Endothelial cell (in vitro differentiated cells): ENCODE results near the gene NANOS2. TPM values are rescaled to one million over a fixed set of nuclear protein-coding genes. Genes with fewer than 3 reads are reported as not detected.

ENCODE experiments used
- DNase-seq: peaks from one replicate; pipeline ENCODE4 v3.0.0; 2021; ENCODE audit warnings: low spot score
- H3K27ac Mint-ChIP-seq: one replicate; pipeline ENCODE4 v1.8.0; 2021; ENCODE audit warnings: mixed read lengths, inconsistent platforms; ENCODE audit not compliant: unreplicated experiment
- H3K27me3 Mint-ChIP-seq: one replicate; pipeline ENCODE4 v1.8.0; 2021; ENCODE audit warnings: mild to moderate bottlenecking, moderate library complexity, mixed read lengths, inconsistent platforms; ENCODE audit not compliant: unreplicated experiment
- H3K36me3 Mint-ChIP-seq: one replicate; pipeline ENCODE4 v1.8.0; 2021; ENCODE audit warnings: mild to moderate bottlenecking, low read depth, mixed read lengths, inconsistent platforms; ENCODE audit not compliant: unreplicated experiment
- H3K4me1 Mint-ChIP-seq: one replicate; pipeline ENCODE4 v1.8.0; 2021; ENCODE audit warnings: mild to moderate bottlenecking, mixed read lengths, inconsistent platforms; ENCODE audit not compliant: unreplicated experiment
- H3K4me3 Mint-ChIP-seq: one replicate; pipeline ENCODE4 v1.8.0; 2021; ENCODE audit warnings: mild to moderate bottlenecking, mixed read lengths, inconsistent platforms; ENCODE audit not compliant: unreplicated experiment
- H3K9me3 Mint-ChIP-seq: one replicate; pipeline ENCODE4 v1.8.0; 2021; ENCODE audit warnings: mixed read lengths, inconsistent platforms; ENCODE audit not compliant: unreplicated experiment
- CTCF ChIP-seq: fragments of 200-600 bp; sonication (generic); IDR thresholded peaks from one replicate; pipeline ENCODE4 v1.5.0; 2021; ENCODE audit warnings: antibody characterized with exemption; ENCODE audit not compliant: unreplicated experiment
- total RNA-seq: library from RNA; stranded (reverse); fragmentation: NEBNext Ultra II Directional; extraction: Animal tissue kit (Norgen Biotek cat#: 25700); gene quantifications from one replicate; pipeline ENCODE4 v1.2.1, GENCODE V29; 2021; ENCODE audit not compliant: unreplicated experiment

NANOS2 gene
- total RNA-seq, 1 donor from 2014 or later, result not detected

- Mint-ChIP-seq H3K9me3 (no peaks in the 10 kb centered on the region), H3K27ac (peak overlapping the region; percentile 86), H3K4me1 (peaks cover 74% of the 10 kb centered on the region), H3K36me3 (peaks cover 61% of the 10 kb centered on the region), H3K27me3 (peaks cover 25% of the 10 kb centered on the region), H3K4me3 (peak overlapping the region; percentile 85)
- no peak for TF ChIP-seq CTCF
- no peak for DNase-seq
These were observed 44.4 kb upstream of the NANOS2 start for GRCh38 chr19:45958769-45959516.

- TF ChIP-seq CTCF, result no peak
- peaks cover 25% of the 10 kb centered on the region for H3K27me3 Mint-ChIP-seq
- H3K27ac Mint-ChIP-seq, result peak overlapping the region; percentile 86
- peak overlapping the region; percentile 85 for H3K4me3 Mint-ChIP-seq
- H3K9me3 Mint-ChIP-seq, result no peaks in the 10 kb centered on the region
- peaks cover 65% of the 10 kb centered on the region for H3K36me3 Mint-ChIP-seq
- DNase-seq, result no peak
- peaks cover 77% of the 10 kb centered on the region for H3K4me1 Mint-ChIP-seq
These were observed 43.7 kb upstream of the NANOS2 start for GRCh38 chr19:45958320-45958719.

GRCh38 chr19:45955905-45956608, 41.5 kb upstream of the NANOS2 start:
- peaks cover 18% of the 10 kb centered on the region for H3K27me3 Mint-ChIP-seq
- TF ChIP-seq CTCF, result no peak
- no peak for DNase-seq
- H3K4me3 Mint-ChIP-seq, result no peak overlapping the region
- peaks cover 58% of the 10 kb centered on the region for H3K36me3 Mint-ChIP-seq
- H3K9me3 Mint-ChIP-seq, result no peaks in the 10 kb centered on the region
- peak overlapping the region; percentile 42 for H3K27ac Mint-ChIP-seq
- peaks cover 67% of the 10 kb centered on the region for H3K4me1 Mint-ChIP-seq

- peak overlapping the region; percentile 62 for H3K4me3 Mint-ChIP-seq
- peaks cover 52% of the 10 kb centered on the region for H3K4me1 Mint-ChIP-seq
- peaks cover 52% of the 10 kb centered on the region for H3K36me3 Mint-ChIP-seq
- peaks cover 13% of the 10 kb centered on the region for H3K27me3 Mint-ChIP-seq
- TF ChIP-seq CTCF, result no peak
- H3K27ac Mint-ChIP-seq, result peak overlapping the region; percentile 94
- H3K9me3 Mint-ChIP-seq, result no peaks in the 10 kb centered on the region
- no peak for DNase-seq
These were observed 39.6 kb upstream of the NANOS2 start for GRCh38 chr19:45954156-45954555.

GRCh38 chr19:45953676-45954075, 39.1 kb upstream of the NANOS2 start:
- H3K4me1 Mint-ChIP-seq, result peaks cover 47% of the 10 kb centered on the region
- H3K4me3 Mint-ChIP-seq, result peak overlapping the region; percentile 62
- DNase-seq, result no peak
- TF ChIP-seq CTCF, result no peak
- H3K9me3 Mint-ChIP-seq, result no peaks in the 10 kb centered on the region
- H3K36me3 Mint-ChIP-seq, result peaks cover 52% of the 10 kb centered on the region
- H3K27ac Mint-ChIP-seq, result peak overlapping the region; percentile 94
- peaks cover 13% of the 10 kb centered on the region for H3K27me3 Mint-ChIP-seq
